Lung (tissue), 12 donors: ENCODE data around the gene TOM1L1. TPM values are rescaled to one million over a fixed set of nuclear protein-coding genes. Genes with fewer than 3 reads are reported as not detected.
A peak's percentile ranks its signal among the peaks of the same experiment; 100 is the strongest.
"Not testable (repeated sequence)": the region's sequence is repeated elsewhere in the genome, so short reads cannot be mapped to it uniquely, and the experiment has no call there.

Source experiments
- ATAC-seq: fragments of 200-7000 bp; cut with Tn5 transposase; one replicate; pipeline ENCODE4 v1.9.1; 2020; ENCODE audit warnings: moderate number of reproducible peaks; ENCODE audit not compliant: insufficient read depth, low FRiP score
- DNase-seq, 3 donors: peaks; one replicate each; pipeline ENCODE4 v3.0.0-alpha.2; 2013 to 2017
- H3K27ac ChIP-seq, 2 donors: one replicate each; pipeline ENCODE4 v1.5.1; 2013; ENCODE audit warnings: mild to moderate bottlenecking in 2 of 2, moderate library complexity in 2 of 2, control low read depth in 1 of 2, inconsistent platforms in 1 of 2, low read depth in 1 of 2, low read length in 1 of 2
- H3K27me3 ChIP-seq, 3 donors: one replicate each; pipeline ENCODE4 v1.5.1; 2013; ENCODE audit warnings: low read length in 2 of 3; ENCODE audit not compliant: control insufficient read depth in 3 of 3, insufficient read depth in 3 of 3
- H3K36me3 ChIP-seq, 4 donors: one replicate each; pipeline ENCODE4 v1.5.1; 2013; ENCODE audit warnings: low read length in 4 of 4, mild to moderate bottlenecking in 1 of 4, moderate library complexity in 1 of 4; ENCODE audit not compliant: control insufficient read depth in 4 of 4, insufficient read depth in 4 of 4
- H3K4me1 ChIP-seq, 5 donors: one replicate each; pipeline ENCODE4 v1.5.1; 2013; ENCODE audit warnings: low read length in 5 of 5, mild to moderate bottlenecking in 2 of 5, moderate library complexity in 1 of 5; ENCODE audit not compliant: control insufficient read depth in 5 of 5, insufficient read depth in 5 of 5
- H3K4me3 ChIP-seq: one replicate; pipeline ENCODE4 v1.5.1; 2013; ENCODE audit warnings: mild to moderate bottlenecking, control low read depth, moderate library complexity
- H3K9ac ChIP-seq, 2 donors: one replicate each; pipeline ENCODE4 v1.5.1; 2013; ENCODE audit warnings: low read length in 2 of 2, control low read depth in 1 of 2; ENCODE audit not compliant: insufficient read depth in 1 of 2
- H3K9me3 ChIP-seq, 4 donors: one replicate each; pipeline ENCODE4 v1.5.1; 2013; ENCODE audit warnings: low read length in 3 of 4, mild to moderate bottlenecking in 1 of 4, moderate library complexity in 1 of 4; ENCODE audit not compliant: control insufficient read depth in 4 of 4, insufficient read depth in 3 of 4
- CTCF ChIP-seq: IDR thresholded peaks from 2 replicates; pipeline ENCODE4 v1.5.1; 2012; ENCODE audit warnings: mild to moderate bottlenecking; ENCODE audit errors: control extremely low read depth, extremely low read depth
- WGBS, 2 donors: extraction: QIAGEN DNeasy Blood & Tissue Kit; methylation state at CpG; one replicate each; pipeline ENCODE4 v1.1.7; 2013; 5-methylcytosine and 5-hydroxymethylcytosine counted together
- polyA plus RNA-seq, 2 donors: library from polyadenylated mRNA; stranded (reverse); fragments of 200-250 nt; gene quantifications; one replicate each; pipeline ENCODE4 v1.2.1, GENCODE V29; 2013
- total RNA-seq, 2 donors: library from RNA; depleted of rRNA in 1 of 2; stranded (reverse); fragments of >200 nt in 1 of 2; gene quantifications; one replicate each; pipeline ENCODE4 v1.2.1, GENCODE V29; 2014 to 2021
- donor health status: control.
- donor health status: control.
- donor health status: Bipolar disorder and iron deficiency.
- donor health status: healthy.
- donor health status: DM: yes; HTN: yes; CAD: no.

Gene TOM1L1
- total and polyA plus RNA-seq, 4 donors = 12.2 to 39.1 (median 28.1) TPM

DNA sequence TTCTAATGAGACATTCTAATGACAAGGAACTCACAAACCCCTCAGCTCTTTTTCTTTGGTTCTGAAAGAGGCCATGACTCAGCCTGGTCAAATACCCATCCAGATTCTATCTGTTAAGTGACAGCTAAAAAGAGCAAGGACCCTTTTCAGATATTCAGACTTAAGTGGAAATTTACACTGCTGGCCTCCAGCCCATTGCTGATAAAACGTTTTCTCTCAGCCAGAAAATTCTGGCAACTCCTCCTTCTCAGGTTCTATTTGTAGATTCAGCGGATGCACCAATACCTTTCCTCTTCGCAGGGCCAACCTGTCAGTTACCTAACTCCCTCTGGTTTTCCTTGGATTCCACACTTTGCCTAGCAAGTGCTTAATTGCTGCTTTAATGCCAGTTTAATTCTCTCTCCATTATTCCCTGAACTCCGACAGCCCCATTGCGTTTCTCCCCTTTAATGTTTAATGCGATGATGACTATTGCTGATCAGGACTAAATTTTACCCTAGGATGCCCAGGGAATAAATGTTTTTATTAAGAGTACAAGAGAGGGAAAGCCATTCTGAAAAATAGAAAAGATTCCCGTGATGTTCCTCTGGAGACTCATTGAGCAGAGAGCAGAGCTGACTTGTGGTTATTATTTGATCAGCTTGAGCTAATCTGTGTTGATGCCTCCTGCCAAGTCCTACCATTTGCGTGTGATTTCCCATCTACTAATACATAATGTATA, 35.9 kb upstream of the TOM1L1 start:
- Histone ChIP-seq H3K27ac (no peak overlapping the region), H3K9me3 (no peaks in the 10 kb centered on the region), H3K4me3 (no peak overlapping the region), H3K36me3 (no peaks in the 10 kb centered on the region), H3K9ac (no peak overlapping the region), H3K4me1 (peaks cover 0 to 7% (median 0%) of the 10 kb centered on the region in 5 donors), H3K27me3 (no peaks in the 10 kb centered on the region)
- no peak for TF ChIP-seq CTCF
- no peak for ATAC-seq
- 69 to 82% methylated on average over 8 of the region's 8 CpGs for WGBS, 2 donors
- DNase-seq = peak in 1 of 3 donors; percentile 71

DNA sequence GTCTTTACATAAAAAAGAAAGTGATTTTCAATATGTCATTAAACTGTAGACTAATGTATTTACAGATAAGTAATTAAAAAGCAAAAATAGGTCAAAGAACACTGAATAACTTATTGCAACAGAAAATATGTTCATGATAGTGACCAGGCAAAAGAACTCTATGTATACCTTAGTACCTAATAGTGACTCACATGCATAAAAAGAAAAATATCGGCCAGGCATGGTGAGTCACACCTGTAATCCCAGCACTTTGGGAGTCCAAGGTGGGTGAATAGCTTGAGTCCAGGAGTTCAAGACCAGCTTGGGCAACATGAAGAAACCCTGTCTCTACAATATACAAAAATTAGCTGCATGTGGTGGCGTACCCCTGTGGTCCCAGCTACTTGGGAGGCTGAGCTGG, 33.0 kb upstream of the TOM1L1 start:
- no peak for ATAC-seq
- TF ChIP-seq CTCF = no peak
- Histone ChIP-seq H3K27ac (no peak overlapping the region), H3K4me3 (no peak overlapping the region), H3K4me1 (peaks cover 0 to 7% (median 0%) of the 10 kb centered on the region in 5 donors), H3K27me3 (no peaks in the 10 kb centered on the region), H3K9ac (no peak overlapping the region), H3K9me3 (no peaks in the 10 kb centered on the region), H3K36me3 (no peaks in the 10 kb centered on the region)
- WGBS, 2 donors = 66 to 92% methylated on average over 2 of the region's 2 CpGs
- DNase-seq = no peak

GRCh38 chr17:54870671-54871175, 29.9 kb upstream of the TOM1L1 start:
- no peak overlapping the region for H3K27ac ChIP-seq

DNA sequence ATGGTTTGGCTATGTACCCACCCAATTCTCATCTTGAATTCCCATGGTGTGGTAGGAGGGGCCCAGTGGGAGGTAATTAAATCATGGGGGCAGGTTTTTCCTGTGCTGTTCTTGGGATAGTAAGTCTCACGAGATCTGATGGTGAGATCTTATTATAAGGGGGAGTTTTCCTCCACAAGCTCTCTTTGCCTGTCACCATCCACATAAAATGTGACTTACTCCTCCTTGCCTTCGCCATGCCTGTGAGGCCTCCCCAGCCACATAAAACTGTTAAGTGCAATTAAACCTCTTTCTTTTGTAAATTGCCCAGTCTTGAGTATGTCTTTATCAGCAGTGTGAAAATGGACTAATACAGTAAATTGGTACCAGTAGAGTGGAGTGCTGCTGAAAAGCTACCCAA, 24.7 kb upstream of the TOM1L1 start:
- ATAC-seq, H3K27ac ChIP-seq, H3K4me1 ChIP-seq, H3K36me3 ChIP-seq, H3K9ac ChIP-seq, H3K9me3 ChIP-seq, DNase-seq, H3K27me3 ChIP-seq, H3K4me3 ChIP-seq: not testable (repeated sequence)
- 77 to 84% methylated on average over 2 of the region's 2 CpGs for WGBS, 2 donors

More at GRCh38 chr17:54870671-54871175, 29.9 kb upstream of the TOM1L1 start:
- H3K9me3 ChIP-seq = no peaks in the 10 kb centered on the region
- ATAC-seq (no peak), DNase-seq (no peak)
- no peak overlapping the region for H3K4me3 ChIP-seq
- no peaks in the 10 kb centered on the region for H3K27me3 ChIP-seq
- WGBS, 2 donors = 81 to 83% methylated on average over 1 of the region's 1 CpG
- no peaks in the 10 kb centered on the region for H3K4me1 ChIP-seq
- no peak overlapping the region for H3K9ac ChIP-seq
- H3K36me3 ChIP-seq = no peaks in the 10 kb centered on the region
- no peak for TF ChIP-seq CTCF
